Peyer's patch (tissue), 4 donors: ENCODE measurements around the gene ROBO1. TPM values are rescaled to one million over a fixed set of nuclear protein-coding genes. Genes with fewer than 3 reads are reported as not detected.

Source experiments
- DNase-seq, 3 donors: peaks; one replicate each; pipeline ENCODE4 v3.0.0-alpha.2; 2017 to 2019
- H3K27ac ChIP-seq, 4 donors: fragments of 200-600 bp; sonication (generic); one replicate each; pipeline ENCODE4 v1.5.1; 2016 to 2019
- H3K27me3 ChIP-seq, 2 donors: fragments of 200-600 bp; sonication (generic); one replicate each; pipeline ENCODE4 v1.5.1; 2019
- H3K36me3 ChIP-seq, 3 donors: fragments of 200-600 bp; sonication (generic); one replicate each; pipeline ENCODE4 v1.5.1; 2016 to 2019
- H3K4me1 ChIP-seq, 4 donors: fragments of 200-600 bp; sonication (generic); one replicate each; pipeline ENCODE4 v1.5.1; 2016 to 2019
- H3K4me3 ChIP-seq, 4 donors: fragments of 200-600 bp; sonication (generic); 1 replicate in 3 of 4; 2 replicates in 1 of 4; pipeline ENCODE4 v1.5.1; 2016 to 2019; ENCODE audit warnings: mild to moderate bottlenecking in 1 of 4
- H3K9me3 ChIP-seq, 4 donors: fragments of 200-600 bp; sonication (generic); one replicate each; pipeline ENCODE4 v1.5.1; 2016 to 2019; ENCODE audit warnings: mild to moderate bottlenecking in 1 of 4
- CTCF ChIP-seq, 6 experiments: fragments of 450-650 bp in 4 of 6; fragments of 200-600 bp in 2 of 6; sonication (generic) in 1 of 6; IDR thresholded peaks; one replicate each; pipeline ENCODE4 v1.5.1; 2017 to 2019; ENCODE audit warnings: antibody characterized with exemption in 6 of 6, mild to moderate bottlenecking in 3 of 6, moderate library complexity in 1 of 6
- POLR2A ChIP-seq, 2 donors: fragments of 450-650 bp; IDR thresholded peaks; one replicate each; pipeline ENCODE4 v1.5.1; 2017; ENCODE audit warnings: antibody characterized with exemption in 2 of 2, mild to moderate bottlenecking in 2 of 2, moderate library complexity in 2 of 2
- total RNA-seq, 4 donors: library from RNA; depleted of rRNA; stranded (reverse); fragments of >200 nt; gene quantifications; one replicate each; pipeline ENCODE4 v1.1.0, GENCODE V29; 2016

ROBO1 gene
- total RNA-seq, 4 donors from 2014 or later, result 9.5 to 41.3 (median 24.2) TPM

DNA sequence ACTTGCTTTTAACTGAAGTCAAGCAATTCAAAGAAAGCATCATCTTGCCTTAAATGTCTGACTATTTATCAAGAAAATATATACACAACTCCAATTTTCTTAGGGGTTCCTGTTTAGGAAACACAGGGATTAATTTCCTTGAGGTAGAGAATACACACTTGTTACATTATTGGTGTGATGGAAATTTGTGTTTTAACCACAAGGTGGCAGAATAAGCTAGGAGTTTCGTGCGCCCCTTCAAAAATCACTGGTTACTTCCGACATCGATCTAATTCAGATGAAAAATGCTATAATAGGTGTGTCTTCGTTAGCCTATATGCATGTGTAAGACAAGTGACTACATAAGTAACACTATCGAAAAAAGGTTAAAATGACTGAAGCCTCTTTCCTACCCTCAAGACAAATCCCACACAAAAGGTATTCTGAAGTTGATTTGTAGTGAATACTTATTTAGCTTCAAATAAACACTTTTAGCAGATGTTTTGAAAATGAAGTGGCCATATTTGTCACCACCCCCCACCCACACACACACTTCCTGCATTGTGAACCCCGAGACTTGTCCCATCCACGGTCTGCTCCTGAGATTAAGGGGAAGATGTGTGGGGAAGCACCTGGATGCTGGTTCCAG, 246.5 kb downstream of the ROBO1 start:
- H3K4me3 ChIP-seq, result no peak overlapping the region
- no peaks in the 10 kb centered on the region for H3K9me3 ChIP-seq
- H3K4me1 ChIP-seq, result no peaks in the 10 kb centered on the region
- TF ChIP-seq CTCF (IDR thresholded peaks at IDR 0.05), result peak in 5 of 6 experiments; percentile 22 to 38 (median 35)
- no peak for TF ChIP-seq POLR2A (IDR thresholded peaks at IDR 0.05)
- no peaks in the 10 kb centered on the region for H3K36me3 ChIP-seq
- no peaks in the 10 kb centered on the region for H3K27me3 ChIP-seq
- H3K27ac ChIP-seq, result no peak overlapping the region
- DNase-seq, result no peak

DNA sequence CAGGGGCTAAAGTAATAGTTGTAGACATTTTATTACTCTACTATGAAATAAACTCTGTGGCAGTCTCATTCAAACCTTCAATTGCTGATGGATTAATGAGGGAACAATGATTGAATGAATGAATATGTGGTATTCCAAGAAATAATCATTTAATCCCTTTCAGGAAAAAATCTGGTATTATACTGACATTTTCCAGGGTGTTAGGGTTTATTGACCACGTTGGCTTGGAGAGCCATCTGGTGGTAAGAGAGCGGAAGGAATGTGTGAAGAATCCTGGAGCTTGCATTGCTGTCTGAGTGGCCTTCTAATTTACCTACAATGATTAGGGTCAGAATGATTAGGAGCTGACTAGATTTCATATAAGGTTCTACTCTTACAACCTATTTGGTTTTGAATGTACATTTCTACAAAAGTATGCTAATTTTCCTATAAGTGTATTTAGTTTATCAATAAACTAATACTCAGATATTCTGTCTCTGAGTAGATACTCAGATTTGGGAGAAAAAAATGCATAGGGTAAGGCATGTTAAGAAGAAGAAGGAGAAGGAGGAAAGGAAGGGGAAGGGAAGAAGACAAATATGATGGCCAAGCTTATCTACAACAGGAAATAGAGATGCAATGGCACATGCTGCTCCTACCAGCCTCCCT, 249.9 kb downstream of the ROBO1 start:
- H3K27ac ChIP-seq, result no peak overlapping the region
- no peaks in the 10 kb centered on the region for H3K9me3 ChIP-seq
- no peaks in the 10 kb centered on the region for H3K4me1 ChIP-seq
- no peaks in the 10 kb centered on the region for H3K36me3 ChIP-seq
- no peaks in the 10 kb centered on the region for H3K27me3 ChIP-seq
- H3K4me3 ChIP-seq, result no peak overlapping the region
- DNase-seq, result no peak
- TF ChIP-seq CTCF (IDR thresholded peaks at IDR 0.05) (peak in 4 of 6 experiments; percentile 8 to 20 (median 12)), POLR2A (IDR thresholded peaks at IDR 0.05) (no peak)

DNA sequence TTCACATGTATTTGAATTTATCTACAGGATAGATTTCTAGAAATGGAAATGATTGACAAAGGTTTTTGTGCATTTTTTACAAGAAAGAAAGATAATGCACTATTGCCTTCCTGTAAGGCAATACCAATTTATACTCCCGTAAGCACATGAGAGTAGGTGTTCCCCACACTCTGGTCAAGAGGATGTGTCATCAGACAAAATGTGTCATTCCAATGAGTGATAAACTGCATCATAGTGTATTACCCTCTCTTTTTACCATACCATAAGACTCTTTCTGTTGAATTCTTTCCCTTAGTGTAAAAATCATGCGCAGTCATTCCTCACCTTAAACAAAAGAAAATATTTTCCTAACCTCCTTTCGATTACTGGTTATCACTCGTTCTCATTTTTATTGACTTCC, 251.0 kb downstream of the ROBO1 start:
- no peaks in the 10 kb centered on the region for H3K36me3 ChIP-seq
- no peaks in the 10 kb centered on the region for H3K27me3 ChIP-seq
- no peak for TF ChIP-seq CTCF (IDR thresholded peaks at IDR 0.05)
- TF ChIP-seq POLR2A (IDR thresholded peaks at IDR 0.05), result no peak
- H3K27ac ChIP-seq, result no peak overlapping the region
- H3K9me3 ChIP-seq, result no peaks in the 10 kb centered on the region
- H3K4me3 ChIP-seq, result no peak overlapping the region
- DNase-seq, result no peak
- no peaks in the 10 kb centered on the region for H3K4me1 ChIP-seq

DNA sequence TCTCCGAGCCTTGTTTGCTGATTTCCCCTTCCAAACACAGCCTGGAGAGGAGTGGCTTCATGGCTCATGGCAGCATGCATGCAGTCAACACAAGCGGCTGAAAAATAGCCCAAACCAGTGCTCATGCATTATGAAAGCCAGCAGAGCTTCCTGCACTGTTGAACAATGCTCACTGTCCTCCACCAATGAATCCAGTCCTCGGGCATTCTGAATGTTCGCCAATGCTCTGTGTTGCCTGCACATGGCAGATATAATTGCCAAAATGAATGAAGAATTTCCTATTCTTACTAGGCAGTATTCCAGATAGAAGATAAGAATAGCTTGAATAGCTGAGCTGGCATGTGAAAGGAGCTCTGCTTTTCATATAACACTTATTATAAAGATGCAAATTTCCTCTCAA, 252.7 kb downstream of the ROBO1 start:
- no peaks in the 10 kb centered on the region for H3K4me1 ChIP-seq
- no peak overlapping the region for H3K27ac ChIP-seq
- H3K4me3 ChIP-seq, result no peak overlapping the region
- H3K27me3 ChIP-seq, result no peaks in the 10 kb centered on the region
- no peak for DNase-seq
- no peaks in the 10 kb centered on the region for H3K36me3 ChIP-seq
- TF ChIP-seq CTCF (IDR thresholded peaks at IDR 0.05) (no peak), POLR2A (IDR thresholded peaks at IDR 0.05) (no peak)
- no peaks in the 10 kb centered on the region for H3K9me3 ChIP-seq

- H3K9me3 ChIP-seq, result no peaks in the 10 kb centered on the region
- no peaks in the 10 kb centered on the region for H3K27me3 ChIP-seq
- H3K4me1 ChIP-seq, result no peaks in the 10 kb centered on the region
- TF ChIP-seq POLR2A (IDR thresholded peaks at IDR 0.05) (no peak), CTCF (IDR thresholded peaks at IDR 0.05) (no peak)
- no peak for DNase-seq
- no peak overlapping the region for H3K4me3 ChIP-seq
- no peak overlapping the region for H3K27ac ChIP-seq
- H3K36me3 ChIP-seq, result no peaks in the 10 kb centered on the region
Measured at GRCh38 chr3:79514069-79514468, 253.7 kb downstream of the ROBO1 start.
